ENCODE data around the gene MTARC2. TPM values are rescaled to one million over a fixed set of nuclear protein-coding genes. Genes with fewer than 3 reads are reported as not detected.

The MTARC2 gene
- total RNA-seq, 1 donor from 2014 or later: 8.9 TPM

- ChIA-PET CTCF (interaction anchor here (0.9 kb wide), 1 partner anchor 379 kb away, joined by 3 read pairs; no protein-coding TSS in a partner anchor), POLR2A (no interaction called here)
- Mint-ChIP-seq H3K27me3 (peaks cover 17% of the 10 kb centered on the region), H3K36me3 (ENCODE audit: low read depth) (no peaks in the 10 kb centered on the region), H3K4me3 (no peak overlapping the region), H3K27ac (no peak overlapping the region), H3K9me3 (peaks cover 4% of the 10 kb centered on the region), H3K4me1 (no peaks in the 10 kb centered on the region)
- no peak for DNase-seq
- TF ChIP-seq CTCF (IDR thresholded peaks at IDR 0.05): no peak
- no peak for ATAC-seq (ENCODE audit: low read depth)
- intact Hi-C loops (cut with micrococcal nuclease): no loop called here
Measured at GRCh38 chr1:220824031-220824989, 76.2 kb downstream of the MTARC2 start.

GRCh38 chr1:220825819-220826551 is 77.9 kb downstream of the MTARC2 start:
- H3K4me3 Mint-ChIP-seq: no peak overlapping the region
- CTCF ChIA-PET: no interaction called here
- no peaks in the 10 kb centered on the region for H3K9me3 Mint-ChIP-seq
- H3K27me3 Mint-ChIP-seq: peaks cover 15% of the 10 kb centered on the region
- H3K4me1 Mint-ChIP-seq: no peaks in the 10 kb centered on the region
- intact Hi-C loops (cut with micrococcal nuclease): no loop called here
- H3K27ac Mint-ChIP-seq: no peak overlapping the region
- POLR2A ChIA-PET: no interaction called here
- no peak for DNase-seq
- no peak for TF ChIP-seq CTCF (IDR thresholded peaks at IDR 0.05)
- no peak for ATAC-seq (ENCODE audit: low read depth)
- no peaks in the 10 kb centered on the region for H3K36me3 Mint-ChIP-seq (ENCODE audit: low read depth)

GRCh38 chr1:220826729-220827128 is 78.6 kb downstream of the MTARC2 start:
- H3K27me3 Mint-ChIP-seq: peaks cover 12% of the 10 kb centered on the region
- DNase-seq (no peak), ATAC-seq (ENCODE audit: low read depth) (no peak)
- no peak overlapping the region for H3K27ac Mint-ChIP-seq
- intact Hi-C loops (cut with micrococcal nuclease): no loop called here
- ChIA-PET CTCF (no interaction called here), POLR2A (no interaction called here)
- H3K4me1 Mint-ChIP-seq: no peaks in the 10 kb centered on the region
- H3K36me3 Mint-ChIP-seq (ENCODE audit: low read depth): no peaks in the 10 kb centered on the region
- H3K9me3 Mint-ChIP-seq: peaks cover 4% of the 10 kb centered on the region
- no peak for TF ChIP-seq CTCF (IDR thresholded peaks at IDR 0.05)
- H3K4me3 Mint-ChIP-seq: no peak overlapping the region

- peaks cover 4% of the 10 kb centered on the region for H3K9me3 Mint-ChIP-seq
- ChIA-PET CTCF (no interaction called here), POLR2A (no interaction called here)
- no peaks in the 10 kb centered on the region for H3K4me1 Mint-ChIP-seq
- intact Hi-C loops (cut with micrococcal nuclease): no loop called here
- DNase-seq: no peak
- no peak overlapping the region for H3K4me3 Mint-ChIP-seq
- peaks cover 12% of the 10 kb centered on the region for H3K27me3 Mint-ChIP-seq
- no peaks in the 10 kb centered on the region for H3K36me3 Mint-ChIP-seq (ENCODE audit: low read depth)
- no peak overlapping the region for H3K27ac Mint-ChIP-seq
- no peak for ATAC-seq (ENCODE audit: low read depth)
- no peak for TF ChIP-seq CTCF (IDR thresholded peaks at IDR 0.05)
Measured at GRCh38 chr1:220827445-220828178, 79.5 kb downstream of the MTARC2 start.

GRCh38 chr1:220828179-220828490 is 80.0 kb downstream of the MTARC2 start:
- ATAC-seq (ENCODE audit: low read depth) (no peak), DNase-seq (no peak)
- H3K4me1 Mint-ChIP-seq: no peaks in the 10 kb centered on the region
- peaks cover 4% of the 10 kb centered on the region for H3K9me3 Mint-ChIP-seq
- H3K27me3 Mint-ChIP-seq: peaks cover 12% of the 10 kb centered on the region
- ChIA-PET POLR2A (no interaction called here), CTCF (no interaction called here)
- H3K36me3 Mint-ChIP-seq (ENCODE audit: low read depth): no peaks in the 10 kb centered on the region
- no peak for TF ChIP-seq CTCF (IDR thresholded peaks at IDR 0.05)
- intact Hi-C loops (cut with micrococcal nuclease): no loop called here
- H3K27ac Mint-ChIP-seq: no peak overlapping the region
- no peak overlapping the region for H3K4me3 Mint-ChIP-seq
